Right hindlimb (tissue), 1 donor: ENCODE data around the gene MRPL38.

Source experiments
- DNase-seq: peaks from one replicate; pipeline ENCODE4 v3.0.0-alpha.2; 2018

Gene MRPL38

GRCh38 chr17:75904749-75905521 lies at the start of gene MRPL38:
Gene MRPL38, minus strand, starts transcription at chr17:75904884. Its CDS starts 9 bp downstream, at chr17:75904875.
- peak; percentile 93 for DNase-seq

- DNase-seq = peak; percentile 66
These were observed 46.3 kb upstream of the MRPL38 start for GRCh38 chr17:75950855-75951554.

- no peak for DNase-seq
These were observed 45.7 kb upstream of the MRPL38 start for GRCh38 chr17:75950421-75950820.

GRCh38 chr17:75945211-75945610 lies 40.5 kb upstream of the MRPL38 start:
- no peak for DNase-seq

- DNase-seq = no peak
These were observed 38.8 kb upstream of the MRPL38 start for GRCh38 chr17:75943491-75943890.

GRCh38 chr17:75942473-75942872 lies 37.8 kb upstream of the MRPL38 start:
- no peak for DNase-seq

GRCh38 chr17:75941442-75941819 lies 36.7 kb upstream of the MRPL38 start:
- DNase-seq = no peak

- DNase-seq = peak; percentile 96
These were observed 36.2 kb upstream of the MRPL38 start, which contains the start of gene FBF1 for GRCh38 chr17:75940727-75941441. Gene FBF1, minus strand, starts transcription at chr17:75941042. Its CDS starts 2,893 bp downstream, at chr17:75938149.

GRCh38 chr17:75937652-75938051 lies 33.0 kb upstream of the MRPL38 start:
- DNase-seq = no peak

- no peak for DNase-seq
These were observed 29.1 kb upstream of the MRPL38 start for GRCh38 chr17:75933808-75934207.

- no peak for DNase-seq
These were observed 28.2 kb upstream of the MRPL38 start for GRCh38 chr17:75932852-75933251.

- no peak for DNase-seq
These were observed 26.4 kb upstream of the MRPL38 start for GRCh38 chr17:75931062-75931461.

GRCh38 chr17:75927286-75927922 lies 22.7 kb upstream of the MRPL38 start:
- DNase-seq = no peak

GRCh38 chr17:75926456-75926855 lies 21.8 kb upstream of the MRPL38 start:
- no peak for DNase-seq

- DNase-seq = no peak
These were observed 21.2 kb upstream of the MRPL38 start for GRCh38 chr17:75925912-75926311.

- no peak for DNase-seq
These were observed 20.4 kb upstream of the MRPL38 start for GRCh38 chr17:75925103-75925502.

- DNase-seq = no peak
These were observed 18.5 kb upstream of the MRPL38 start for GRCh38 chr17:75922963-75923874.

GRCh38 chr17:75922173-75922961 lies 17.7 kb upstream of the MRPL38 start:
- DNase-seq = no peak

GRCh38 chr17:75921596-75921995 lies 16.9 kb upstream of the MRPL38 start:
- DNase-seq = no peak

- DNase-seq = no peak
These were observed 15.4 kb upstream of the MRPL38 start for GRCh38 chr17:75920045-75920560.

GRCh38 chr17:75919611-75920010 lies 14.9 kb upstream of the MRPL38 start:
- DNase-seq = no peak
